C4-2B (cell line): ENCODE data around the gene LRIG1.
A peak's percentile ranks its signal among the peaks of the same experiment; 100 is the strongest.

Experiments
- H3K27ac ChIP-seq: fragments of 450-650 bp; 2 replicates; pipeline ENCODE4 v1.5.1; 2017
- CTCF ChIP-seq: fragments of 450-650 bp; conservative IDR thresholded peaks from 2 replicates; pipeline ENCODE4 v1.5.1; 2017; ENCODE audit warnings: mild to moderate bottlenecking
- ZFX ChIP-seq: fragments of 450-650 bp; IDR thresholded peaks from 2 replicates; pipeline ENCODE4 v1.6.1; 2017

The LRIG1 gene

DNA sequence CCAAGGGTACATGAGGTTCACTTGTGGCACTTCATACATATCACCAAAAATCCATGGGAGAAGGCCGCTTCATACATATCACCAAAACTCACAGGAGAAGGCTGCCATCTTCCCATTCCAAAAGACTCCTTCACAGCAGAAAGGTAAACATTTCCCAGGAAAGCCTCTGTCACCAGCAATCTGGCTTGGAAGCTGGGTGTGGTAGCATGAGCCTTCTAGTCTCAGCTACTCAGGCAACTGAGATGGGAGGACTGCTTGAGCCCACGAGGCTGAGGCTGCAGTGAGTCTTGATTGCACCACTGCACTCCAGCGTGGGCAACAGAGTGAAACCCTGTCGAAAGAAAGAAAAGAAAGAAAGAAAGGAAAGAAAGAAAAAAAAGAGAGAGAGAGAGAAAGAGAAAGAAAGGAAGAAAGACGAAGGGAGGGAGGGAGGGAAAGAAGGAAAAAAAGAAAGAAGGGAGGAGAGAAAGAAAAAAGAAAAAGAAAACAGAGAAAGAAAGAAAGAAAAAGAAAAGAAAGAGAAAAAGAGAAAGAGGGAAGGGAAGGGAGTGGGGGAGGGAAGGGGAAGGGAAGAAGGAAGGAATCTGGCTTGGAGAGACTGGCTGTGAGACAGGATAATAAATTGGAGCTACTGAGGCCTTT is 7.2 kb downstream of the LRIG1 start:
- peak overlapping the region; percentile 91 for H3K27ac ChIP-seq
- no peak for TF ChIP-seq CTCF
- TF ChIP-seq ZFX, result no peak

GRCh38 chr3:66492672-66493071 is 8.2 kb downstream of the LRIG1 start:
- no peak for TF ChIP-seq CTCF
- TF ChIP-seq ZFX, result no peak
- peak overlapping the region; percentile 91 for H3K27ac ChIP-seq

DNA sequence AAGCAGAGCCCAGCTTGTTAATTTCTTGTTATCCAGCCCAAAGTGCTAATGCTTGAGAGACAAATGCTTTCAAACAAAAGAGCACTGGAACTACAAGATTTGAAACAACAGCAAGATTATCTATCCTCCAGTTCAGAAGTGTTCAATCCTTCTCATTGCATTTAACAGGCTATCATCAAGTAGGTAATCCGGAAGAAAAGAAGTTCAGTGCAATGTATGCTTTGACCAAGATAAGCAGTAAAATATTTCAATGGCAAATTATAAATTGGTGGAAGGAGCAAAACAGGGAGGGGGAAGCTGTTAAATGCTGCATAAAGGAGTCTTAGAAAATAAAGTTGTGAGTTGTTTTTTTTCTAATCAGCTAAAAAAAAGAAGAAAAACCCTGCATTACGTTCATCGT is 8.8 kb downstream of the LRIG1 start:
- H3K27ac ChIP-seq, result no peak overlapping the region

DNA sequence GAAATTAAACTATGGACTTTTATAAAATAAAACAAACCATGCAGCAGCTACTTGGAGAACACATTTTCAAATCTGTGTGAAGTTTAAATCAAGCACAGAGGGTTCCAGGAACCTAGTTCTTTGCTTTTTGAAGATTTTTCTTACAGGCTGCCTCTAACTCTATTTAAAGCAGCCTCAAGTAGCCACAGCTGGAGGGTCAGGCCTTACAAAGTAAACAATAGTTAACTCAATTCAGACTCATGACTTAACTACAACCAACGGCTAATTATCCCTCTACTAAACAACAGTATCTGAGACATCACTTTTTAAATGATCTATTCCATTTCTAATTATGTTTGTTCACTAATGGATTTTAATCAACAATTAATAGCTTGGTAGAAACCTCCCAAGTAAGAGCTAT is 9.8 kb downstream of the LRIG1 start:
- TF ChIP-seq CTCF, result no peak
- no peak for TF ChIP-seq ZFX
- H3K27ac ChIP-seq, result no peak overlapping the region

More for the DNA sequence above, 8.8 kb downstream of the LRIG1 start:
- TF ChIP-seq ZFX, result no peak
- TF ChIP-seq CTCF, result no peak

DNA sequence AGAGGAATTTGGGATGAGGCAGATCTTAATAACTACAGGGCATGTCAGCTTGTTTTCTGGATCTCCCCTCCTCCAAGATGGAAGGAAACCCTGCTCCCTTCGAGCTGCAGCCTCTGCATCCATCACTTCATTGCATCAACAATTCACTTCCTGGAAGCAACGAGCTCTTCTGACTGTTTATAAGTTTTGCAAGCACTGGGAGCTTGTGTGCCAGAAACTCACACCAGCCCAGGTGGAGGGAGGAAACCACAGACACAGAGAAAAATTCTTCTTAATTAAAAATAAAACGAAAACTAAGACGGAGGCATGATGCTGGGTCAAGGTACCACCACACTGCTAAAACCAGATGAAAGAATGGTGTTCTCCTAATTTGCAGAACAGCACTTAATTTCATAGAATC is 10.6 kb downstream of the LRIG1 start:
- peak overlapping the region; percentile 64; the same call in 1 of the 2 replicates for H3K27ac ChIP-seq
- no peak for TF ChIP-seq ZFX
- TF ChIP-seq CTCF, result no peak

DNA sequence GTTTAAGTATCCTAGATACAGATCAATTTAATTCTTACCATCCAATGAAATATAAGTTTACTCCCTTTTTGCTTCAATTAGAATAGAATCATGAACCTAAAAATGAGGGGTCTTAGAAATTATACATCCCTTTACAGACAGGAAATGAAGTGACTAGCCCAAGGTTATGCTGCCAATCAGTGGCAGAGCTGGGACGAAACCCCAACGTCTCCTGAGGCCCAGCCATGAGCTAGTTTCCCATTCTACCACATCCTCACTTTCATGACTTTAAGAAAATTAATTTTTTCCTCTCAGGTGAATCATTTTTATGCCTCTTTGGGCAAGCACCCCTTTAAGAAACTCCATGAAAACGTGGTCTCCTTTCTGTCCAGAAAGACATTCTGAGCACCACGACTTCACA is 11.2 kb downstream of the LRIG1 start:
- peak overlapping the region; percentile 64 for H3K27ac ChIP-seq
- TF ChIP-seq CTCF (no peak), ZFX (no peak)

- TF ChIP-seq CTCF (no peak), ZFX (no peak)
- H3K27ac ChIP-seq, result peak overlapping the region; percentile 64
Observed at GRCh38 chr3:66489115-66489514, 11.7 kb downstream of the LRIG1 start.
